IMR-90 (cell line): ENCODE measurements around the gene KIF12. TPM values are rescaled to one million over a fixed set of nuclear protein-coding genes. Genes with fewer than 3 reads are reported as not detected.

Experiments
- ATAC-seq: fragments of 200-7000 bp; cut with Tn5 transposase; 2 replicates; pipeline ENCODE4 v1.9.1; 2020; ENCODE audit warnings: low read depth, mild to moderate bottlenecking, moderate library complexity
- BruUV-seq: library from RNA; stranded (reverse); fragments of 400-500 nt; replicated peaks from 2 replicates; lab custom pipeline; 2021; lab: Mats Ljungman, UMichigan
- CTCF ChIA-PET: fragments of 300-600 bp; formaldehyde crosslinking; extraction: SDS; loops from one replicate; lab custom pipeline; 2021; ENCODE audit warnings: antibody characterized with exemption; lab: Yijun Ruan, JAX
- POLR2A ChIA-PET: fragments of 300-600 bp; sonication (Branson Sonifier 250); formaldehyde crosslinking; loops from one replicate; lab custom pipeline; 2022; ENCODE audit warnings: antibody characterized with exemption; ENCODE audit not compliant: unreplicated experiment; lab: Charles Lee
- DNase-seq: peaks from one replicate; pipeline ENCODE4 v3.0.0; 2013
- H2AFZ ChIP-seq: replicated peaks from 2 replicates; pipeline ENCODE3; 2013; ENCODE audit warnings: low read length, mild to moderate bottlenecking; ENCODE audit not compliant: poor library complexity
- H2AK5ac ChIP-seq: 2 replicates; pipeline ENCODE4 v1.6.1; 2013; ENCODE audit warnings: low read depth, low read length, inconsistent platforms
- H2AK9ac ChIP-seq: replicated peaks from 2 replicates; pipeline ENCODE3; 2013; ENCODE audit warnings: mild to moderate bottlenecking, low read depth, low read length, moderate library complexity; ENCODE audit not compliant: poor library complexity
- H2BK120ac ChIP-seq: 2 replicates; pipeline ENCODE4 v1.6.1; 2013; ENCODE audit warnings: low read depth, low read length, inconsistent platforms
- H2BK15ac ChIP-seq: 3 replicates; pipeline ENCODE4 v1.6.1; 2013; ENCODE audit warnings: low read depth, low read length, inconsistent platforms
- H2BK20ac ChIP-seq: 2 replicates; pipeline ENCODE4 v1.6.1; 2013; ENCODE audit warnings: low read depth, mild to moderate bottlenecking, inconsistent platforms, low read length, moderate library complexity
- H2BK5ac ChIP-seq: 2 replicates; pipeline ENCODE4 v1.6.1; 2013; ENCODE audit warnings: mild to moderate bottlenecking, low read depth, low read length, inconsistent platforms; ENCODE audit not compliant: poor library complexity, severe bottlenecking
- H3K14ac ChIP-seq: replicated peaks from 2 replicates; pipeline ENCODE4 v1.6.1; 2013; ENCODE audit warnings: low read depth, low read length, inconsistent platforms
- H3K18ac ChIP-seq: 2 replicates; pipeline ENCODE4 v1.6.1; 2013; ENCODE audit warnings: low read depth, low read length, control low read depth
- H3K23ac ChIP-seq: 2 replicates; pipeline ENCODE4 v1.6.1; 2013; ENCODE audit warnings: low read depth, low read length, inconsistent platforms
- H3K27ac ChIP-seq: 2 replicates; pipeline ENCODE4 v1.5.1; 2013; ENCODE audit warnings: mild to moderate bottlenecking, control low read depth, low read length; ENCODE audit not compliant: insufficient read depth
- H3K27me3 ChIP-seq: 2 replicates; pipeline ENCODE4 v1.6.1; 2013; ENCODE audit warnings: low read length; ENCODE audit not compliant: control insufficient read depth, insufficient read depth
- H3K36me3 ChIP-seq: 2 replicates; pipeline ENCODE4 v1.6.1; 2013; ENCODE audit warnings: low read length, mixed read lengths; ENCODE audit not compliant: control insufficient read depth, insufficient read depth
- H3K4ac ChIP-seq: 2 replicates; pipeline ENCODE4 v1.6.1; 2013; ENCODE audit warnings: low read depth, low read length, inconsistent platforms
- H3K4me1 ChIP-seq: 2 replicates; pipeline ENCODE4 v1.6.1; 2013; ENCODE audit warnings: low read length, mixed read lengths; ENCODE audit not compliant: control insufficient read depth, insufficient read depth
- H3K4me2 ChIP-seq: 2 replicates; pipeline ENCODE4 v1.6.1; 2013; ENCODE audit warnings: low read depth, mild to moderate bottlenecking, control low read depth, low read length, moderate library complexity
- H3K4me3 ChIP-seq: 2 replicates; pipeline ENCODE4 v1.5.1; 2013; ENCODE audit warnings: low read depth, mild to moderate bottlenecking, control low read depth, low read length, moderate library complexity; ENCODE audit not compliant: insufficient read depth
- H3K56ac ChIP-seq: 2 replicates; pipeline ENCODE4 v1.6.1; 2013; ENCODE audit warnings: low read length, inconsistent platforms; ENCODE audit not compliant: insufficient read depth; ENCODE audit errors: extremely low read depth
- H3K79me1 ChIP-seq, 2 experiments: 2 replicates each; pipeline ENCODE4 v1.6.1; 2013; ENCODE audit warnings: low read length in 2 of 2, inconsistent platforms in 1 of 2, low read depth in 1 of 2
- H3K9ac ChIP-seq: 2 replicates; pipeline ENCODE4 v1.6.1; 2013; ENCODE audit warnings: low read depth, low read length, control low read depth
- H3K9me1 ChIP-seq: 2 replicates; pipeline ENCODE4 v1.6.1; 2013; ENCODE audit warnings: low read length, inconsistent platforms; ENCODE audit not compliant: insufficient read depth
- H3K9me3 ChIP-seq: 2 replicates; pipeline ENCODE4 v1.6.1; 2013; ENCODE audit warnings: low read length; ENCODE audit not compliant: control insufficient read depth, insufficient read depth
- H4K20me1 ChIP-seq: 2 replicates; pipeline ENCODE4 v1.6.1; 2013; ENCODE audit warnings: low read length, inconsistent platforms; ENCODE audit not compliant: insufficient read depth
- H4K5ac ChIP-seq: 2 replicates; pipeline ENCODE4 v1.6.1; 2013; ENCODE audit warnings: mild to moderate bottlenecking, low read depth, low read length, control low read depth
- H4K8ac ChIP-seq, 2 experiments: 2 replicates each; pipeline ENCODE4 v1.6.1; 2013; ENCODE audit warnings: low read depth in 2 of 2, low read length in 2 of 2, control low read depth in 1 of 2, inconsistent platforms in 1 of 2
- H4K91ac ChIP-seq: 2 replicates; pipeline ENCODE4 v1.6.1; 2013; ENCODE audit warnings: low read depth, low read length, inconsistent platforms; ENCODE audit not compliant: insufficient read depth
- MAFK ChIP-seq: IDR thresholded peaks from 2 replicates; pipeline ENCODE4 v1.6.1; 2012; ENCODE audit warnings: low read depth, low read length, improper control_type of control experiment
- MAZ ChIP-seq: IDR thresholded peaks from 2 replicates; pipeline ENCODE4 v1.6.1; 2012; ENCODE audit warnings: low read depth, mild to moderate bottlenecking, low read length, improper control_type of control experiment, moderate library complexity, borderline replicate concordance
- NFE2L2 ChIP-seq: fragments of 150-350 bp; IDR thresholded peaks from 2 replicates; pipeline ENCODE4 v1.6.1; 2016; ENCODE audit warnings: low read depth, mild to moderate bottlenecking, low read length
- RFX5 ChIP-seq: IDR thresholded peaks from 2 replicates; pipeline ENCODE4 v1.8.0; 2012; ENCODE audit warnings: low read depth, mild to moderate bottlenecking, low read length, moderate library complexity
- WGBS, 2 experiments: methylation state at CpG; one replicate each; pipeline versions ENCODE4 v1.1.5 to v1.1.7; 2013; ENCODE audit warnings: missing lambda C conversion rate in 2 of 2; ENCODE audit not compliant: insufficient read length in 1 of 2; ENCODE audit errors: extremely low coverage in 2 of 2; 5-methylcytosine and 5-hydroxymethylcytosine counted together
- dilution Hi-C: fragments of 300-500 bp; cut with HindIII; formaldehyde crosslinking; loops from one replicate; pipeline ENCODE4 v1.14.3; 2018; ENCODE audit warnings: low sequenced_read_pairs; ENCODE audit not compliant: unreplicated experiment
- in situ Hi-C: fragments of 300-500 bp; cut with MboI; formaldehyde crosslinking; loops from 3 replicates; pipeline ENCODE4 v1.14.3; 2019; ENCODE audit warnings: low sequenced_read_pairs, inconsistent platforms, mixed read lengths
- intact Hi-C: fragments of 100-400 bp; cut with micrococcal nuclease; formaldehyde crosslinking; loops from 2 replicates; pipeline ENCODE4 v1.10.0; 2022
- polyA plus RNA-seq, 3 experiments: library from polyadenylated mRNA; depleted of rRNA; stranded (reverse); fragments of >200 nt; gene quantifications; 2 replicates each; pipeline ENCODE4 v1.2.3, GENCODE V29; 2012; ENCODE audit warnings: low replicate concordance in 1 of 3
- total RNA-seq: library from RNA; depleted of rRNA; stranded (reverse); fragments of >200 nt; gene quantifications from 2 replicates; pipeline ENCODE4 v1.2.3, GENCODE V29; 2012

Gene KIF12
- total and polyA plus RNA-seq, 2 of the 4 experiments (the other 2 are of a cell fraction) = not detected

- Histone ChIP-seq H3K14ac (no peak within 1 kb of the TSS), H3K4me1 (no peaks in the 10 kb centered on the region; the same call in 1 of the 2 replicates), H3K18ac (no peak within 1 kb of the TSS), H2BK20ac (no peak within 1 kb of the TSS), H3K27ac (no peak within 1 kb of the TSS), H4K5ac (no peak within 1 kb of the TSS), H3K9ac (no peak within 1 kb of the TSS), H3K23ac (no peak within 1 kb of the TSS), H3K9me1 (no peaks in the 10 kb centered on the region), H4K91ac (no peak within 1 kb of the TSS), H3K4ac (no peak within 1 kb of the TSS), H2BK5ac (no peak within 1 kb of the TSS), H2AK9ac (no peak within 1 kb of the TSS), H4K20me1 (no peaks in the 10 kb centered on the region), H2AK5ac (no peak within 1 kb of the TSS), H2BK120ac (no peak within 1 kb of the TSS), H3K56ac (no peak within 1 kb of the TSS), H2AFZ (no peak within 1 kb of the TSS), H2BK15ac (no peak within 1 kb of the TSS), H3K79me1 (no peaks in the 10 kb centered on the region), H3K4me3 (no peak within 1 kb of the TSS), H4K8ac (no peak within 1 kb of the TSS), H3K9me3 (no peaks in the 10 kb centered on the region; the same call in 1 of the 2 replicates), H3K27me3 (peaks cover 45% of the 10 kb centered on the region), H3K36me3 (no peaks in the 10 kb centered on the region), H3K4me2 (no peak within 1 kb of the TSS)
- intact Hi-C loops = no loop called here
- ChIA-PET CTCF (no interaction called here), POLR2A (interaction anchor here (0.6 kb wide), 1 partner anchor 25 kb away, joined by 3 read pairs; no protein-coding TSS in a partner anchor)
- 44% methylated on average over 3 of the region's 16 CpGs; no CpG with 5 or more reads in 1 of the 2 experiments for WGBS, 2 experiments
- ATAC-seq = no peak
- in situ Hi-C loops = no loop called here
- no peak for DNase-seq
- no TSS peak for BruUV-seq
- TF ChIP-seq MAFK (peak; percentile 58), NFE2L2 (peak; percentile 92), MAZ (no peak), RFX5 (no peak)
- dilution Hi-C loops = no loop called here
Measured at GRCh38 chr9:114078021-114078780, 20.9 kb downstream of the KIF12 start, which contains the start of gene AMBP. AMBP (minus strand) TSS chr9:114078300; CDS start chr9:114078209, 91 bp downstream.
